NT2/D1 (cell line): Measurements from ENCODE around the gene ZNF585A.
"Not testable (repeated sequence)": the region's sequence is repeated elsewhere in the genome, so short reads cannot be mapped to it uniquely, and the experiment has no call there.

ENCODE experiments used
- DNase-seq: peaks from one replicate; pipeline ENCODE4 v3.0.0-alpha.2; 2011; ENCODE audit warnings: low read depth, low spot score
- H3K27me3 ChIP-seq: 2 replicates; pipeline ENCODE4 v1.6.0; 2011; ENCODE audit warnings: mild to moderate bottlenecking; ENCODE audit not compliant: insufficient read length, insufficient read depth
- H3K36me3 ChIP-seq: 2 replicates; pipeline ENCODE4 v1.6.1; 2011; ENCODE audit warnings: mild to moderate bottlenecking, low read length, mixed read lengths; ENCODE audit not compliant: insufficient read depth, insufficient read length
- H3K4me1 ChIP-seq: 2 replicates; pipeline ENCODE4 v1.5.1; 2011; ENCODE audit not compliant: insufficient read depth, insufficient read length
- H3K4me3 ChIP-seq: 2 replicates; pipeline ENCODE4 v1.5.1; 2011; ENCODE audit warnings: low read depth; ENCODE audit not compliant: insufficient read length
- H3K9ac ChIP-seq: 2 replicates; pipeline ENCODE4 v1.6.0; 2011; ENCODE audit warnings: low read depth; ENCODE audit not compliant: insufficient read length
- H3K9me3 ChIP-seq: 2 replicates; pipeline ENCODE4 v1.5.1; 2011; ENCODE audit warnings: mild to moderate bottlenecking, low read length; ENCODE audit not compliant: insufficient read depth
- SUZ12 ChIP-seq: IDR thresholded peaks from 2 replicates; pipeline ENCODE4 v1.6.1; 2011; ENCODE audit not compliant: insufficient read length, insufficient read depth; ENCODE audit errors: extremely low read depth
- YY1 ChIP-seq: IDR thresholded peaks from 2 replicates; pipeline ENCODE4 v1.6.1; 2011; ENCODE audit not compliant: insufficient read length, insufficient read depth
- ZNF274 ChIP-seq: IDR thresholded peaks from 2 replicates; pipeline ENCODE4 v1.6.1; 2011; ENCODE audit warnings: mild to moderate bottlenecking, low read depth, low read length

Gene ZNF585A

DNA sequence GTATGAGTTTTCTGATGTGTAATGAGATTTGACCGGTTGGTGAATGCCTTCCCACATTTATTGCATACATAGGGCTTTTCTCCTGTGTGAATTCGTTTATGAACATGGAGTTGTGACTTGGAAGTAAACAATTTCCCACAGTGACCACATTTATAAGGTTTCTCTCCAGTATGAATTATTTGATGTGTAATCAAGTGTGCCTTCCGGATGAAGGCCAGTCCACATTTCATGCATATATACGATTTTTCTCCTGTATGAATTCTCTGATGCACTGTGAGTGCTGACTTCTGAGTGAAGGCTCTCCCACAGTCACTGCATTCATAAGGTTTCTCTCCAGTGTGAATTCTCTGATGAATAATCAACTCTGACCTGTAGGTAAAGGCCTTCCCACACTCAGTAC lies 13.6 kb upstream of the ZNF585A start:
- not testable (repeated sequence) for H3K4me3 ChIP-seq, H3K27me3 ChIP-seq, H3K9ac ChIP-seq, DNase-seq, H3K4me1 ChIP-seq
- Histone ChIP-seq H3K36me3 (peaks cover 28% of the 10 kb centered on the region), H3K9me3 (peaks cover 12% of the 10 kb centered on the region; the same call in 1 of the 2 replicates)

GRCh38 chr19:37165635-37166034 lies 6.9 kb downstream of the ZNF585A start:
- no peak for DNase-seq
- H3K9ac ChIP-seq, result no peak overlapping the region
- no peaks in the 10 kb centered on the region for H3K9me3 ChIP-seq
- no peaks in the 10 kb centered on the region for H3K4me1 ChIP-seq
- no peaks in the 10 kb centered on the region for H3K27me3 ChIP-seq
- TF ChIP-seq YY1, result no peak
- peaks cover 40% of the 10 kb centered on the region for H3K36me3 ChIP-seq
- H3K4me3 ChIP-seq, result no peak overlapping the region

GRCh38 chr19:37160153-37160552 lies 12.3 kb downstream of the ZNF585A start:
- H3K4me1 ChIP-seq, result no peaks in the 10 kb centered on the region
- DNase-seq, result no peak
- H3K4me3 ChIP-seq, result no peak overlapping the region
- no peak overlapping the region for H3K9ac ChIP-seq
- TF ChIP-seq ZNF274 (no peak), SUZ12 (no peak), YY1 (no peak)
- H3K9me3 ChIP-seq, result peaks cover 8% of the 10 kb centered on the region
- H3K36me3 ChIP-seq, result peaks cover 20% of the 10 kb centered on the region
- no peaks in the 10 kb centered on the region for H3K27me3 ChIP-seq

DNA sequence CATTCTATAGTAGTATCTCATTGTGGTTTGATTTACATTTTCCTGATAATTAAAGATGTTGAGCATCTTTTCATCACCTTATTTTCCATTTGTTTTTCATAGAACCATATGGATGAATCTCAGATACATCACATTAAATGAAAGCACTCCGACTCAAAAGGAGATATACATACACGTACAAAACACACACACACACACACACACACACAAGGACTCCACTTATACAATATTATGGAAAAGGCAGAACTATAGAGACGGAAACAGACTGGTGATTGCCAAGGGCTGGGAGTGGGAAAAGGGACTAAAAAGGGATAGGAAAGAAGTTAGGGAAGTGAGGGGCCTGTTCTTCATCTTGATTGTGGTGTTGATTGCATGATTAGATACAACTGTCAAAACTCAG lies 24.3 kb downstream of the ZNF585A start:
- Histone ChIP-seq H3K4me1 (no peaks in the 10 kb centered on the region), H3K9ac (no peak overlapping the region), H3K9me3 (peaks cover 39% of the 10 kb centered on the region), H3K27me3 (no peaks in the 10 kb centered on the region), H3K36me3 (peaks cover 22% of the 10 kb centered on the region), H3K4me3 (no peak overlapping the region)
- no peak for TF ChIP-seq ZNF274
- TF ChIP-seq YY1, result no peak
- TF ChIP-seq SUZ12, result no peak
- DNase-seq, result no peak

- peaks cover 61% of the 10 kb centered on the region for H3K9me3 ChIP-seq
Measured at GRCh38 chr19:37136111-37136510, 36.4 kb downstream of the ZNF585A start.

GRCh38 chr19:37128821-37129177 lies 43.7 kb downstream of the ZNF585A start:
- Histone ChIP-seq H3K27me3 (no peaks in the 10 kb centered on the region), H3K9me3 (peaks cover 98% of the 10 kb centered on the region), H3K4me1 (no peaks in the 10 kb centered on the region), H3K4me3 (no peak overlapping the region), H3K9ac (no peak overlapping the region), H3K36me3 (peaks cover 29% of the 10 kb centered on the region)
- no peak for DNase-seq
- TF ChIP-seq ZNF274 (peak; percentile 57; the same call in 1 of the 2 replicates), SUZ12 (no peak), YY1 (no peak)

More at GRCh38 chr19:37136111-37136510, 36.4 kb downstream of the ZNF585A start:
- TF ChIP-seq YY1 (no peak), ZNF274 (no peak), SUZ12 (no peak)
- no peaks in the 10 kb centered on the region for H3K27me3 ChIP-seq
- H3K4me3 ChIP-seq, result no peak overlapping the region
- no peak overlapping the region for H3K9ac ChIP-seq
- H3K36me3 ChIP-seq, result no peaks in the 10 kb centered on the region
- no peaks in the 10 kb centered on the region for H3K4me1 ChIP-seq
- no peak for DNase-seq

DNA sequence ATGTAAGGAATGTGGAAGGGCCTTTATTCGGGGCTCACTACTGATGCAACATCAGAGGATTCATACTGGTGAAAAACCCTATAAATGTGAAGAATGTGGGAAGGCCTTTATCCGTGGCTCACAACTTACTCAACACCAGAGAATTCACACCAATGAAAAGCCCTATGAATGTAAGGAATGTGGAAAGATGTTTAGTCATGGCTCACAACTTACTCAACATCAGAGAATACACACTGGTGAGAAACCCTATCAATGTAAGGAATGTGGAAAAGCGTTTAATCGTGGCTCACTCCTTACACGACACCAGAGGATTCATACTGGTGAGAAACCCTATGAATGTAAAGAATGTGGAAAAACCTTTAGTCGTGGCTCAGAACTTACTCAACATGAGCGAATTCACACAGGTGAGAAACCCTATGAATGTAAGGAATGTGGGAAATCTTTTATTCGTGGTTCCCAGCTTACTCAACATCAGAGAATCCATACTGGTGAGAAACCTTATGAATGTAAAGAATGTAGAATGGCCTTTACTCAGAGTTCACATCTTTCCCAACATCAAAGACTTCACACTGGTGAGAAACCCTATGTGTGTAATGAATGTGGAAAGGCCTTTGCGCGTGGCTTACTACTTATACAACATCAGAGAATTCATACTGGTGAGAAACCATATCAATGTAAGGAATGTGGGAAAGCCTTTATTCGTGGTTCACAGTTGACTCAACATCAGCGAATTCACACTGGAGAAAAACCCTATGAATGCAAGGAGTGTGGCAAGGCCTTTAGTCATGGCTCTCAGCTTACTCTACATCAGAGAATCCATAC lies 44.3 kb downstream of the ZNF585A start:
- no peak for DNase-seq
- Histone ChIP-seq H3K9me3 (peaks cover 94% of the 10 kb centered on the region), H3K27me3 (no peaks in the 10 kb centered on the region)

GRCh38 chr19:37122093-37122492 lies 50.4 kb downstream of the ZNF585A start:
- not testable (repeated sequence) for H3K9ac ChIP-seq, H3K4me3 ChIP-seq, H3K27me3 ChIP-seq, H3K36me3 ChIP-seq, H3K4me1 ChIP-seq, DNase-seq
- H3K9me3 ChIP-seq, result peaks cover 43% of the 10 kb centered on the region

More for the DNA sequence above, 44.3 kb downstream of the ZNF585A start:
- Histone ChIP-seq H3K4me1 (no peaks in the 10 kb centered on the region), H3K36me3 (peaks cover 29% of the 10 kb centered on the region), H3K4me3 (no peak overlapping the region), H3K9ac (no peak overlapping the region)
- TF ChIP-seq SUZ12, result no peak
- TF ChIP-seq ZNF274, result peak; percentile 98
- no peak for TF ChIP-seq YY1
